Stimulated activated CD8-positive, alpha-beta memory T cell treated with anti-CD3 and anti-CD28 coated beads, Interleukin-4, amount 100 ng/mL, for 1 hour (primary cell): Measurements from ENCODE around the gene EIF1.
"Not testable (repeated sequence)": the region's sequence is repeated elsewhere in the genome, so short reads cannot be mapped to it uniquely, and the experiment has no call there.

Experiments used
- DNase-seq, 2 donors: peaks; one replicate each; pipeline ENCODE4 v3.0.0-alpha.2; 2020; ENCODE audit warnings: low read depth in 2 of 2, low spot score in 1 of 2

Gene EIF1

GRCh38 chr17:41697122-41697962, 8.7 kb downstream of the EIF1 start:
- DNase-seq, result no peak

GRCh38 chr17:41700843-41701242, 12.2 kb downstream of the EIF1 start:
- DNase-seq, result not testable (repeated sequence)

GRCh38 chr17:41702712-41703111, 14.0 kb downstream of the EIF1 start:
- no peak for DNase-seq

- DNase-seq, result no peak
Measured at GRCh38 chr17:41705271-41705991, 16.7 kb downstream of the EIF1 start.

GRCh38 chr17:41707803-41708669, 19.4 kb downstream of the EIF1 start:
- DNase-seq, result no peak

GRCh38 chr17:41710472-41711090, 21.9 kb downstream of the EIF1 start:
- no peak for DNase-seq

DNA sequence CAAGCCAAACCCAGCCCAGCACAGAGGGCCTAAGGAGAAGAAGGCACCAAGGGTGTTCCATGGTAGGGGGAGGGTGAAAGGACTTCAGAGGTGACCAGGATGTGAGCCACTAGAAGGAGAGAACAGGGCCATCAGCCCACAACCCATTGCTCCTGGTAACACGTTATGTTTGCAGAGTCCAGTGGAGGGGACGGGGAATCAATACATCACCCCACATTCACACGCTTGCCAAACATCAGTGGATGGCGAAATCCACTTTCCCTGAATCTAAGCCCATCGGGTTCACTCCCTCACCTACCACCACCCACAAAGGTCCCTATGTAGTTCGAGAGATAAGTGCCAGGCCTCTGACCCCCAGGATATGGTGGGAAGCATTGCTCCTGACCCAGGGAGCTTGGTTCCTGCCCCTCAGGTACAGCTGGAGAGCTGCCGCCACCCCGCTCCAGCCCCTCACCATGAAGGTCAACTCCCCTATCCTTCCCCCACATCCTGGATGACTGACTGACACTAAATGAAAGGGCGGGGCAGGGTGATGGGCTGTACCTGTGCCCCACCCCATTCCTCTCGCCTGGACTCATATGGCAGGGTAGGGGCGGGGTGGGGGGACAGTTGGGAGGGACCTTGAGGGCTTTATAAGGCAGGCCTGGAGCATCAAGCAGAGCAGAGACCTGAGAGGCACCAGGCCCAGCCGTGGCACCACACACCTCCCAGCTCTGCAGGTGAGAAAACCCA, 23.1 kb downstream of the EIF1 start, which contains the start of gene GAST:
Gene GAST (plus strand): TSS at position 663 of the 732 bp plus-strand sequence. CDS start 3,106 bp downstream, outside the sequence.
- no peak for DNase-seq

- DNase-seq, result no peak
Measured at GRCh38 chr17:41717408-41718286, 29.0 kb downstream of the EIF1 start.

- no peak for DNase-seq
Measured at GRCh38 chr17:41718287-41718645, 29.6 kb downstream of the EIF1 start.

DNA sequence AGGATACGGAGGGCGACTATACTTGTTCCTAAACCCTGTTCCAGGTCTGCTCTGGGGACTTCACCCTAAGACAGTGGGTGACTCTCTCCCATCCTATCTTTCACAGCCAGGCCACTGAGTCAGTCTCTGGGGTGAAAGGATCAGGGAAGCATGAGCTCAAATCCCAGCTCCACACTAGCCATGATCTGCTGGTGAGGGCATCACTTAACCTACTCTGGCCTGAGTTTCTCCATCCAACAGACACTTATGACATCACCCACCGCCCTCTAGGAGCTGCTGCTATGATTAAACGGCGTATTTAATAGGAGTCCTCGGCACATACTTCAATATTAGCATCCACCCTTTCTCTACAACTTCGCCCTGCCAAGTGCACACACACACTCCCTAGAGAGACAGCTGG, 33.5 kb downstream of the EIF1 start:
- no peak for DNase-seq

DNA sequence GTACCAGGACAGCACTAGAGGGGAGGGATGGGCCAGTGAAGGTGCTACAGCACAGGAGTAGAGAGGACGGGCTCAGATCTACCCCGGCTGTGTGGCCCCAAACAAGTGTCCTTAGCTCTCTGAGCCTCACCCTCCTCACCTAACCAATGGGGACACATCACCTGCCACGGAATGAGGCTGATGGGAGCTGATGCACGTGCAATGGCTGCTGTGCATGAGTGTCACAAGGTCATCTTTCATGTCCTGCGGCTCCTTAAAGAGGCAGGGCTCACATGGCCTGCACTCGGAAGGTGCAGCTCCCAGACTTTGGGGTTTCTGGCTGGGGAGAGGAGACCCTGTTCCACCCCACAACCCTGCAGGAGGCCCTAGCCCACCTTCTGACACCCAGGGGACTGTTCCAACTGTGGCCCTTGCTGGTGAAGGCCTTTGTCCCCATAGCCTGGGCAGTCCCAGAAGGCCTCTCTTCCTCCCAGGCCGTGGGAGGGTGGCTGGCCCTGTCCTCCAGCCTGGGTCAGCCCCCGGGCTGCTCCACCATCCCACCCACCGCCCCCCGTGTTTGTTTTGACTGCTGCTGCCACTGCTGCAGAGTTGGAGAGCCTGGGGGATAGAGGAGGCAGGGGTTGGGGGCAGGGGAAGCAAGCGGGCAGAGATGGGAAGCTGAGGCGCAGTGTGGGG, 35.3 kb downstream of the EIF1 start:
- DNase-seq, result no peak

DNA sequence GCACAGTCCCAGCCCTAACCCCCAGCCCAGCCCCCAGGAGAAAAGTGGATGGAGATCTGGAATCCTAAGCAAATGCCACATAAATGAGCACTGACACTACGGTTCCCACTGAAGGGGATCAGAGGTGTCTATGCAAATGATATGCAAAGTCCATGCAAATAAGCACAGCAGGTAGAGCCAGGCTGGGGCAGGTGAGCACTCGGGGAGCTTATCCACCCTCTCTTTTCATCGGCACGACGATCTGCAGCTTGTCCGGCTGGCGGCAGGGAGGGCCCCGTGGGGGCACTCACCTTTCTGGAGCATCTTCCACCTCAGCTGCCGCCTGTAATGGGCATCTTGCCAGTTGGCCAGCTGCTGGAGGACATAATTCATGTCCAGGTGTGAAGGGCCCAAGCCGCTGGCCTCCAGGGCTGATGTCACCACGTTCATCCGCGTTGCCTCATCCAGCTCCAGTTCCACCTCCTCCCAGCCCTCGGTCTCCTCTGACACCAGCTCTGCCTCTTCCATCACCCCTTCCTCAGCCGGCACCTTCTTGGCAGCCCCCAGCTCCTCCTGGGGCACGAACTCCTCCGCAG, 35.9 kb downstream of the EIF1 start:
- no peak for DNase-seq

GRCh38 chr17:41725134-41725533, 36.4 kb downstream of the EIF1 start:
- DNase-seq, result no peak

DNA sequence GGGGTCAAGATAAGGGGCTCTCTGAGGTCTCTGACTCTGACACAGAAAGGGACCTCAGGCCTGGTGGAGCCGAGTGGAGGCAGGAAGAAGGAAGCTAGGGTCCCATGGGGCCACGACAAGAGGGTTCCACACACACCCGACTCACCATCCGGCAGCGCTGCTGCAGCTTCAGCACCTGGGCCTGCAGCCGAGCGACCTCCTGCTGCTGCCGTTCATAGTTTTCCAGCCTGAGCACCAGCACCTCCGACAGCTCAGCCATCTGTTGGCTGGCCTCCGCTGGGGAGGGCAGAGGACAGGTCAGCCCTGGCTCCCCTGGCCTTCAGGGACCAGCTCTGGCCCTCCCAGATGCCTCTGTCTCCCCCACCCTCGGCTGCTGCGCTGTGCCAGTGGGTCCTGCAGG, 39.4 kb downstream of the EIF1 start:
- DNase-seq, result no peak

- DNase-seq, result no peak
Measured at GRCh38 chr17:41730479-41730878, 41.8 kb downstream of the EIF1 start.

- no peak for DNase-seq
Measured at GRCh38 chr17:41731836-41732235, 43.2 kb downstream of the EIF1 start.

DNA sequence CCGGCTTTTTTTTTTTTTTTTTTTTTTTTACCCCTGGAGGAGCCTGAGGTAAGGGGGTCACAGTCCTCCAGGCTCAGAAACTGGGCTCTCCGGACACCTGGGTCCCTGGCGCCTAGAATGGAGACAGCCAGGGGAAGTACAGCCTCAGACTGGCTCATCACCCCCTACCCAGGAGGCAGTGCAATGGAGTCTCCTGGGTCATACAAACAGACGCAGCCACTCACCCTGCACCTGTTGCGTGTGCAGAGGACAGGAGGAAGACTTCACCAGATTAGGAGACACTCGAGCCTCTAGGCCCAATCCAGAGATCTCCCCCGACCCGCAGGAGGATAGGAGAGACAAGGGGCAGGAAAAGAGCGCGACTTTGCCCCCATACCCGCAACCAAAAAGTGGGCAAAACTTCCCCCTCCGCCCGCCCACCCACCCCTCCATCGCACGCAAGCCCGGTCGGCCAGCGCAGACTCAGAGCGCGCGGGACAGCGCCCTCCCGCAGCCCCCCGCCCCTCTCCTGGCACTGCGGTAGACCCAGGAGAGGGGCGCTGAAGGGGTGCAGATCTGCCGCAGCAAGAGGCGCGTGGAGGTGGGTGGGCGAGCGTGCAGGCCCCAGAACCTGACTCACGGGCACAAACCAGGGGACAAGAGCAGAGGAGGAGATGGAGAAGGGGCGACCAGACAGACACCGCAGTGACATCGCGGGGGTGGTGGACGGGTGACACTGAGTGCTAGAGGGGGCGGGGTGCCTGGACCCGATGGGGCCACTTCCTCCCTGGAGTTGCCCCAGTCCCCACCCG, 44.9 kb downstream of the EIF1 start:
- no peak for DNase-seq
